SK-N-SH (cell line): ENCODE measurements around the gene HNRNPUL1. TPM values are rescaled to one million over a fixed set of nuclear protein-coding genes. Genes with fewer than 3 reads are reported as not detected.

Source experiments
- CTCF ChIA-PET: fragments of 300-600, 350-600 bp; formaldehyde crosslinking; extraction: SDS; loops from one replicate; lab custom pipeline; 2021; lab: Yijun Ruan, JAX
- POLR2A ChIA-PET: fragments of 350-600 bp; sonication (Branson Sonifier 250); formaldehyde crosslinking; extraction: SDS; loops from one replicate; lab custom pipeline; 2020; ENCODE audit warnings: antibody characterized with exemption, inconsistent platforms; lab: Yijun Ruan, JAX
- DNase-seq: peaks from one replicate; pipeline ENCODE4 v3.0.0; 2012
- H2AFZ ChIP-seq: fragments of 200-600 bp; sonication (generic); 2 replicates; pipeline ENCODE4 v1.8.1; 2016; ENCODE audit warnings: antibody characterized with exemption, mild to moderate bottlenecking, low read depth
- H3F3A ChIP-seq: fragments of 200-600 bp; sonication (generic); replicated peaks from 2 replicates; pipeline ENCODE3; 2016; ENCODE audit warnings: antibody characterized with exemption, mild to moderate bottlenecking; ENCODE audit not compliant: insufficient read depth
- H3K27ac ChIP-seq, 2 experiments: fragments of 200-500 bp in 1 of 2; fragments of 200-600 bp in 1 of 2; sonication (Bioruptor generic) in 1 of 2; sonication (generic), shearing (Covaris generic) in 1 of 2; 2 replicates each; pipeline versions ENCODE4 v1.5.1 to v1.6.1; 2014 to 2016; ENCODE audit warnings: low read depth in 2 of 2, inconsistent platforms in 1 of 2, low read length in 1 of 2, mild to moderate bottlenecking in 1 of 2, mixed read lengths in 1 of 2
- H3K27me3 ChIP-seq: fragments of 200-600 bp; sonication (generic), shearing (Covaris generic); 2 replicates; pipeline ENCODE4 v1.6.1; 2016; ENCODE audit warnings: mixed run types; ENCODE audit not compliant: insufficient read depth
- H3K36me3 ChIP-seq, 2 experiments: fragments of 200-500 bp in 1 of 2; fragments of 200-600 bp in 1 of 2; sonication (Bioruptor generic) in 1 of 2; sonication (generic) in 1 of 2; replicated peaks in 1 of 2; 2 replicates each; pipeline versions ENCODE3 to v1.5.1; 2014 to 2016; ENCODE audit warnings: low read length in 1 of 2, mild to moderate bottlenecking in 1 of 2; ENCODE audit not compliant: insufficient read depth in 2 of 2, control insufficient read depth in 1 of 2
- H3K4me1 ChIP-seq, 2 experiments: fragments of 200-500 bp in 1 of 2; fragments of 200-600 bp in 1 of 2; sonication (Bioruptor generic) in 1 of 2; sonication (generic), shearing (Covaris generic) in 1 of 2; 2 replicates each; pipeline versions ENCODE4 v1.5.1 to v1.6.1; 2014 to 2016; ENCODE audit warnings: low read depth in 1 of 2, low read length in 1 of 2, mixed run types in 1 of 2; ENCODE audit not compliant: insufficient read depth in 2 of 2, control insufficient read depth in 1 of 2
- H3K4me2 ChIP-seq: fragments of 200-600 bp; sonication (generic), shearing (Covaris generic); 2 replicates; pipeline ENCODE4 v1.6.1; 2017; ENCODE audit warnings: mixed run types
- H3K4me3 ChIP-seq, 2 experiments: fragments of 200-500 bp in 1 of 2; fragments of 200-600 bp in 1 of 2; sonication (Bioruptor generic) in 1 of 2; sonication (generic), shearing (Covaris generic) in 1 of 2; 2 replicates each; pipeline versions ENCODE4 v1.5.1 to v1.8.1; 2014 to 2016; ENCODE audit warnings: low read depth in 2 of 2, inconsistent platforms in 1 of 2, low read length in 1 of 2, mild to moderate bottlenecking in 1 of 2, mixed read lengths in 1 of 2, moderate library complexity in 1 of 2
- H3K79me2 ChIP-seq: fragments of 200-600 bp; sonication (generic); 2 replicates; pipeline ENCODE4 v1.8.1; 2017; ENCODE audit warnings: mild to moderate bottlenecking; ENCODE audit not compliant: insufficient read depth
- H3K9ac ChIP-seq: fragments of 200-600 bp; sonication (generic); 2 replicates; pipeline ENCODE4 v1.6.1; 2017; ENCODE audit warnings: mixed run types
- H3K9me2 ChIP-seq: fragments of 200-600 bp; sonication (generic); 2 replicates; pipeline ENCODE4 v1.6.1; 2017; ENCODE audit warnings: mixed run types
- H3K9me3 ChIP-seq: fragments of 200-600 bp; sonication (generic); 2 replicates; pipeline ENCODE4 v1.6.1; 2017; ENCODE audit warnings: mixed run types, mild to moderate bottlenecking, moderate library complexity
- H4K20me1 ChIP-seq: fragments of 200-600 bp; sonication (generic); 2 replicates; pipeline ENCODE4 v1.6.1; 2017; ENCODE audit warnings: mild to moderate bottlenecking, mixed run types; ENCODE audit not compliant: insufficient read depth
- ELF1 ChIP-seq: IDR thresholded peaks from 2 replicates; pipeline ENCODE4 v1.4.0; 2012
- EP300 ChIP-seq, 2 experiments: IDR thresholded peaks; 2 replicates each; pipeline versions ENCODE4 v1.4.0 to v1.6.1; 2012; ENCODE audit warnings: borderline replicate concordance in 1 of 2, low read depth in 1 of 2, low read length in 1 of 2
- FOXJ3 ChIP-seq: sonication (generic); formaldehyde crosslinking; IDR thresholded peaks from 2 replicates; pipeline ENCODE4 v1.5.1; 2020; ENCODE audit warnings: mild to moderate bottlenecking, missing genetic modification reagents
- FOXM1 ChIP-seq: IDR thresholded peaks from 2 replicates; pipeline ENCODE4 v1.4.0; 2012; ENCODE audit warnings: low read depth, mild to moderate bottlenecking
- NFIC ChIP-seq: IDR thresholded peaks from 2 replicates; pipeline ENCODE4 v1.4.0; 2012; ENCODE audit warnings: borderline replicate concordance
- POLR2AphosphoS5 ChIP-seq: IDR thresholded peaks from 2 replicates; pipeline ENCODE4 v1.6.1; 2012; ENCODE audit warnings: low read depth, low read length
- RCOR1 ChIP-seq: fragments of 150-350 bp; IDR thresholded peaks from 2 replicates; pipeline ENCODE4 v1.6.1; 2017; ENCODE audit warnings: antibody characterized with exemption, low read length
- REST ChIP-seq: IDR thresholded peaks from 2 replicates; pipeline ENCODE4 v1.6.1; 2012; ENCODE audit warnings: mild to moderate bottlenecking, low read depth, low read length, moderate library complexity
- RXRA ChIP-seq: IDR thresholded peaks from 2 replicates; pipeline ENCODE4 v1.4.0; 2012; ENCODE audit warnings: low read depth, mild to moderate bottlenecking, borderline replicate concordance
- SMC3 ChIP-seq: IDR thresholded peaks from 2 replicates; pipeline ENCODE4 v1.6.1; 2012; ENCODE audit warnings: low read depth, low read length, improper control_type of control experiment
- TAF1 ChIP-seq: IDR thresholded peaks from 2 replicates; pipeline ENCODE4 v1.6.1; 2012; ENCODE audit warnings: low read depth, mild to moderate bottlenecking, low read length, moderate library complexity, borderline replicate concordance
- TCF12 ChIP-seq: IDR thresholded peaks from 2 replicates; pipeline ENCODE4 v1.4.0; 2012
- USF2 ChIP-seq: fragments of 150-350 bp; IDR thresholded peaks from 2 replicates; pipeline ENCODE4 v1.6.1; 2017; ENCODE audit warnings: antibody characterized with exemption, low read length, low read depth, borderline replicate concordance
- YY1 ChIP-seq: IDR thresholded peaks from 2 replicates; pipeline ENCODE4 v1.4.0; 2012; ENCODE audit warnings: low read depth, mild to moderate bottlenecking
- WGBS: methylation state at CpG from one replicate; pipeline ENCODE4 v1.1.6; 2017; ENCODE audit warnings: low lambda C conversion rate; 5-methylcytosine and 5-hydroxymethylcytosine counted together
- polyA plus RNA-seq, 3 experiments: library from polyadenylated mRNA; depleted of rRNA; stranded (reverse); fragments of >200 nt; gene quantifications; 2 replicates each; pipeline ENCODE4 v1.2.3, GENCODE V29; 2012
- TF ChIP-seq, protein P1 (sequence below): fragments of 150-350 bp; IDR thresholded peaks from 2 replicates; pipeline ENCODE4 v1.6.1; 2016; ENCODE audit warnings: mild to moderate bottlenecking, low read depth, low read length

The HNRNPUL1 gene
- polyA plus RNA-seq, 1 of the 3 experiments (the other 2 are of a cell fraction), result 41.5 TPM

GRCh38 chr19:41307090-41307875 lies 43.1 kb downstream of the HNRNPUL1 start:
- CTCF ChIA-PET, result interaction anchor here (0.9 to 5.5 kb wide), 16 partner anchors 14 to 337 kb away, joined by 3 to 105 read pairs (median 7); partner anchors contain the start of genes DMAC2, HNRNPUL1 and TGFB1
- Histone ChIP-seq H3K9me2 (no peaks in the 10 kb centered on the region), H2AFZ (no peak overlapping the region), H3F3A (peaks cover 67% of the 10 kb centered on the region), H3K9ac (no peak overlapping the region), H3K4me1 (peaks cover 14 to 19% of the 10 kb centered on the region in 2 experiments; a peak in 3 of 4 replicates), H3K36me3 (peaks cover 53 to 58% of the 10 kb centered on the region in 2 experiments), H3K27ac (peak overlapping the region in 1 of 2 experiments; percentile 95; a peak in 2 of 4 replicates), H3K27me3 (no peaks in the 10 kb centered on the region), H4K20me1 (no peaks in the 10 kb centered on the region; the same call in 1 of the 2 replicates), H3K9me3 (no peaks in the 10 kb centered on the region), H3K79me2 (peaks cover 24% of the 10 kb centered on the region), H3K4me3 (no peak overlapping the region), H3K4me2 (no peak overlapping the region)
- POLR2A ChIA-PET, result interaction anchor here (0.7 kb wide), 1 partner anchor 26 kb away, joined by 4 read pairs; no protein-coding TSS in a partner anchor
- 87% methylated on average over 8 of the region's 8 CpGs for WGBS
- TF ChIP-seq FOXM1 (no peak), TAF1 (no peak), EP300 (IDR thresholded peaks at IDR 0.05; ENCODE audit: borderline replicate concordance in 1 of 2, low read depth in 1 of 2, low read length in 1 of 2) (no peak), FOXJ3 (no peak), POLR2AphosphoS5 (no peak), SMC3 (no peak), ELF1 (no peak), RCOR1 (no peak), USF2 (no peak), RXRA (no peak), TCF12 (no peak), NFIC (no peak), REST (no peak), YY1 (no peak)
- TF ChIP-seq, protein P1, sequence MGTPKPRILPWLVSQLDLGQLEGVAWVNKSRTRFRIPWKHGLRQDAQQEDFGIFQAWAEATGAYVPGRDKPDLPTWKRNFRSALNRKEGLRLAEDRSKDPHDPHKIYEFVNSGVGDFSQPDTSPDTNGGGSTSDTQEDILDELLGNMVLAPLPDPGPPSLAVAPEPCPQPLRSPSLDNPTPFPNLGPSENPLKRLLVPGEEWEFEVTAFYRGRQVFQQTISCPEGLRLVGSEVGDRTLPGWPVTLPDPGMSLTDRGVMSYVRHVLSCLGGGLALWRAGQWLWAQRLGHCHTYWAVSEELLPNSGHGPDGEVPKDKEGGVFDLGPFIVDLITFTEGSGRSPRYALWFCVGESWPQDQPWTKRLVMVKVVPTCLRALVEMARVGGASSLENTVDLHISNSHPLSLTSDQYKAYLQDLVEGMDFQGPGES, result no peak
- no peak for DNase-seq
